HG03066 (cell line): ENCODE data around the gene C1RL.
"Not testable (repeated sequence)": the region's sequence is repeated elsewhere in the genome, so short reads cannot be mapped to it uniquely, and the experiment has no call there.

Source experiments
- ATAC-seq: cut with Tn5 transposase; IDR thresholded peaks from one replicate; pipeline ENCODE4 v1.9.1; 2021; ENCODE audit warnings: low read depth; ENCODE audit not compliant: unreplicated experiment

Gene C1RL

GRCh38 chr12:7068994-7069346 lies 40.0 kb downstream of the C1RL start:
- no peak for ATAC-seq

GRCh38 chr12:7068240-7068993 lies 40.6 kb downstream of the C1RL start:
- no peak for ATAC-seq

GRCh38 chr12:7067096-7067495 lies 41.9 kb downstream of the C1RL start:
- no peak for ATAC-seq

- ATAC-seq, result no peak
Measured at GRCh38 chr12:7066596-7066995, 42.4 kb downstream of the C1RL start.

- no peak for ATAC-seq
Measured at GRCh38 chr12:7065073-7065623, 43.9 kb downstream of the C1RL start.

- ATAC-seq, result no peak
Measured at GRCh38 chr12:7064516-7064915, 44.5 kb downstream of the C1RL start.

- ATAC-seq, result no peak
Measured at GRCh38 chr12:7061596-7061995, 47.4 kb downstream of the C1RL start.

GRCh38 chr12:7061138-7061537 lies 47.9 kb downstream of the C1RL start:
- ATAC-seq, result no peak

- ATAC-seq, result no peak
Measured at GRCh38 chr12:7060353-7060954, 48.6 kb downstream of the C1RL start, which contains the start of gene C1S. Gene C1S (plus strand): TSS chr12:7060718. CDS start chr12:7061913, 1,195 bp downstream.

GRCh38 chr12:7059780-7060179 lies 49.2 kb downstream of the C1RL start:
- no peak for ATAC-seq

GRCh38 chr12:7058850-7059395 lies 50.1 kb downstream of the C1RL start:
- no peak for ATAC-seq

GRCh38 chr12:7058163-7058845 lies 50.7 kb downstream of the C1RL start:
- no peak for ATAC-seq

- not testable (repeated sequence) for ATAC-seq
Measured at GRCh38 chr12:7055736-7056135, 53.3 kb downstream of the C1RL start.

GRCh38 chr12:7054925-7055324 lies 54.1 kb downstream of the C1RL start:
- ATAC-seq, result no peak

GRCh38 chr12:7049973-7050372 lies 59.0 kb downstream of the C1RL start:
- not testable (repeated sequence) for ATAC-seq

- ATAC-seq, result not testable (repeated sequence)
Measured at GRCh38 chr12:7049445-7049951, 59.5 kb downstream of the C1RL start.

- no peak for ATAC-seq
Measured at GRCh38 chr12:7047306-7047705, 61.7 kb downstream of the C1RL start.

- ATAC-seq, result no peak
Measured at GRCh38 chr12:7046383-7047105, 62.5 kb downstream of the C1RL start.

- ATAC-seq, result no peak
Measured at GRCh38 chr12:7045913-7046312, 63.1 kb downstream of the C1RL start.
